Measurements from ENCODE around the gene ADAM19.

The ADAM19 gene

DNA sequence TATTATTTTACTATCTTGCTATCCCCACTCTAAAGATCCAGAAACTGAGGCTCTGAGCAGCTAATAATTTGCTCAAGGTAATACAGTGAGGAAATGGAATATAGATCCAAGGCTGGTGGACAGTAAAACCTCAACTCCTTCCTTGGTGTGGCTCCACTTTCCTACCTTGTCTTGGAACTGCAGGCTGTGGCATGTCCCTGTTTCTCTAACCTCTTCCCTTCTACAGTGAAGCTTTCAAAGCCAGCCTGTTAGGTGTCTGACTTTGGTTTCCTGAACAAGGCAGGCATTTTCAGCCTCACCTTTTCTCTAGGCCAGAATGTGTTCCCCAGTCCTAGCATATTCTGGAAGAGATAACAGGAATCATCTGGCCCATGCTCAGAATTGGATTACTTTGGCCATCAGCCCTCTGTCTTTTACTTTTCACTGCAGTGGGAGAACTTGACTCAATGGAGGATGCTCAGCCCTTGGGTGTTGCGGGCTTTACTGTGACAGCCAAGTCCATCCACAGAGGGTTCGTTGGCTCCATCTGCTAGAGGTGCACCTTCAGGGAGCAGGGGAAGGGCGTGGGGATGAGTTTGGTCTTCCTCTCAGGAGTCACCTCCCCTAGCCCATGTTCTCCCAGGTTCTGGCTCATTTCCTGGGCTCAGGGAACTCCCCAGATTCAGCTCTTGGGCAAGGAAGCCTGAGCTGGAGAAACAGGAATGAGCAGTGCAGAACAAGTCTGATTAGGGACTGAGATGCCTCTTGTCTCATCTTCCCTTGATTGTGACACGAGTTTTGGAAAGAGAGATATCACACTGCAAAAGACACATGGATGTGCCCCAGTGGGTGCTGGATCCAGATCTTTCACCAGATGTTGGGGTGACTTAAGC lies 114.4 kb downstream of the ADAM19 start:
- DNase-seq (ENCODE audit: extremely low read depth, low read depth), result no peak
- TF ChIP-seq, protein P1, sequence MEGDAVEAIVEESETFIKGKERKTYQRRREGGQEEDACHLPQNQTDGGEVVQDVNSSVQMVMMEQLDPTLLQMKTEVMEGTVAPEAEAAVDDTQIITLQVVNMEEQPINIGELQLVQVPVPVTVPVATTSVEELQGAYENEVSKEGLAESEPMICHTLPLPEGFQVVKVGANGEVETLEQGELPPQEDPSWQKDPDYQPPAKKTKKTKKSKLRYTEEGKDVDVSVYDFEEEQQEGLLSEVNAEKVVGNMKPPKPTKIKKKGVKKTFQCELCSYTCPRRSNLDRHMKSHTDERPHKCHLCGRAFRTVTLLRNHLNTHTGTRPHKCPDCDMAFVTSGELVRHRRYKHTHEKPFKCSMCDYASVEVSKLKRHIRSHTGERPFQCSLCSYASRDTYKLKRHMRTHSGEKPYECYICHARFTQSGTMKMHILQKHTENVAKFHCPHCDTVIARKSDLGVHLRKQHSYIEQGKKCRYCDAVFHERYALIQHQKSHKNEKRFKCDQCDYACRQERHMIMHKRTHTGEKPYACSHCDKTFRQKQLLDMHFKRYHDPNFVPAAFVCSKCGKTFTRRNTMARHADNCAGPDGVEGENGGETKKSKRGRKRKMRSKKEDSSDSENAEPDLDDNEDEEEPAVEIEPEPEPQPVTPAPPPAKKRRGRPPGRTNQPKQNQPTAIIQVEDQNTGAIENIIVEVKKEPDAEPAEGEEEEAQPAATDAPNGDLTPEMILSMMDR (IDR thresholded peaks at IDR 0.05; ENCODE audit: low read depth, low read length), result no peak

GRCh38 chr5:157459715-157460599 lies 115.6 kb downstream of the ADAM19 start, which contains the start of gene NIPAL4:
TSS of gene NIPAL4 (plus strand) at chr5:157460213. CDS start at chr5:157460321, 108 bp downstream.
- DNase-seq (ENCODE audit: extremely low read depth, low read depth), result no peak

GRCh38 chr5:157458835-157459234 lies 116.7 kb downstream of the ADAM19 start:
- no peak for DNase-seq (ENCODE audit: extremely low read depth, low read depth)
- TF ChIP-seq, protein P1 (IDR thresholded peaks at IDR 0.05; ENCODE audit: low read depth, low read length), result no peak

More at GRCh38 chr5:157459715-157460599, 115.6 kb downstream of the ADAM19 start, which contains the start of gene NIPAL4:
- TF ChIP-seq, protein P1 (IDR thresholded peaks at IDR 0.05; ENCODE audit: low read depth, low read length), result no peak

DNA sequence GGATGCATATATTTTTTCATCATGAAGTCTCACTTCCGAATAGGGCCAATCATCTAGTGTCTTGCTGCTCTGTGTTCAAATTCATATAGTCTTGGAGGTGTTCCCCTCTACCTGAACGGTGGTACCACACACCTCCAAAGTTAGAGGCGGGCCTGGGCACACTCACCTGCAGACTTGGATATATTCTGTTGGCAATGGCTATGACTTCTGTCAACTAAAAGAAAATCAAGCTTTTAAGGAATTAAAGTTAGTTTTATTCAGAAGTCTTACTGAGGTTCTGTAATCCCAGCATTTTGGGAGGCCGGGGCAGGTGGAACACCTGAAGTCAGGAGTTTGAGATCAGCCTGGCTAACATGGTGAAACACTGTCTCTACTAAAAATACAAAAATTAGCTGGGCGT lies 118.2 kb downstream of the ADAM19 start:
- TF ChIP-seq, protein P1 (IDR thresholded peaks at IDR 0.05; ENCODE audit: low read depth, low read length), result no peak
- DNase-seq (ENCODE audit: extremely low read depth, low read depth), result no peak

DNA sequence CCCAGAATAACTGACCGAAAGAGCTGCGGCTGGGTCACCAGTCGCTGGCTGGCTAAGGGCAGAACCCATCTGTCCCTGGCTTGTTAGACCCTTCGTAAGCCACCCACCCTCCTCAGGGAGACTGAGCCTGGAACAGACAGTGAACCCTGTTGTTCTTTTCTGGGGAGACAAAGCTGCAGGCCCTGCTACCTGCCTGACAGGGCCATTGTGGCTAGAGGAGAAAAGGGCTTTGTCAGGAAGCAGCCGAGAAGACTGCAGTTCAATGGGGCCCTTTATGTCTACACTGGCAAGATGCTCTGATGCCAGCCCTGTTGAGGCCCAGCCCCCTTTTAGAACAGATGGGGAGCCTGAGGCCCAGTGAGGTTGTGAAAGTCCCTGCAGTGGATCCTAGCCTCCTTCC lies 119.3 kb downstream of the ADAM19 start:
- DNase-seq (ENCODE audit: extremely low read depth, low read depth), result no peak
- TF ChIP-seq, protein P1 (IDR thresholded peaks at IDR 0.05; ENCODE audit: low read depth, low read length), result no peak

DNA sequence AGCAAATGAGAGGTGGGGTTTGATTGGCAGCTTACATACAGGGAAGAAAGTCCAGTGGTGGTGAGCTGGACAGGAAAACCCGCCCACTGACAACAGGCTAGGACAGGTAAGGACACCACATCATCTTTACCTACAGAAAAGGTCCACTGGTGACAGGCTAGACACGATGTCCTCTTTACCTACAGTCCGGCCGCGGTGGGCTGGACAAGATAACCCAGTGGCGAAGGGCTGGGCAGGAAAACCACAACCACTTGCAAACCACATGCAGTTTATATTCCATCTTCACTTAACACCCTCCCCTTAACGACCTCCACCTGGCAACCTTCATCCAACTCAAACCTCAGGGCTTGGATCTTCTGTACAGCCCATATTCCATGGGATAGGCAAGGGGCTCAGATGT lies 120.5 kb downstream of the ADAM19 start:
- DNase-seq (ENCODE audit: extremely low read depth, low read depth), result no peak
- TF ChIP-seq, protein P1 (IDR thresholded peaks at IDR 0.05; ENCODE audit: low read depth, low read length), result no peak
